GM12878 (cell line): ENCODE data around the gene NF1. TPM values are rescaled to one million over a fixed set of nuclear protein-coding genes. Genes with fewer than 3 reads are reported as not detected.

Experiments
- ATAC-seq: fragments of 200-7000 bp; cut with Tn5 transposase; 3 replicates; pipeline ENCODE4 v1.9.1; 2020; ENCODE audit warnings: mild to moderate bottlenecking, moderate library complexity
- BruUV-seq: library from RNA; stranded (reverse); fragments of 400-500 nt; replicated peaks from 2 replicates; lab custom pipeline; 2021; lab: Mats Ljungman, UMichigan
- CTCF ChIA-PET: fragments of 300-600 bp; sonication (Branson Sonifier 250); formaldehyde crosslinking; extraction: SDS; loops from one replicate; lab custom pipeline; 2021; ENCODE audit warnings: inconsistent platforms; lab: Yijun Ruan, JAX
- POLR2A ChIA-PET: fragments of 350-600 bp; formaldehyde crosslinking; extraction: SDS; loops from one replicate; lab custom pipeline; 2021; ENCODE audit warnings: inconsistent platforms; lab: Charles Lee
- RAD21 ChIA-PET: fragments of 300-600 bp; sonication (Branson Sonifier 250); formaldehyde crosslinking; loops from one replicate; lab custom pipeline; 2023; ENCODE audit warnings: antibody characterized with exemption; ENCODE audit not compliant: unreplicated experiment; lab: Charles Lee
- SMC1A ChIA-PET: fragments of 300-600 bp; sonication (Branson Sonifier 250); formaldehyde crosslinking; loops from one replicate; lab custom pipeline; 2023; ENCODE audit not compliant: unreplicated experiment, uncharacterized antibody; lab: Charles Lee
- DNase-seq: peaks from one replicate; pipeline ENCODE4 v3.0.0-alpha.2; 2011; ENCODE audit warnings: low read depth, low spot score
- FAIRE-seq: peaks from 3 replicates; lab custom pipeline; 2011; peaks lifted over from hg19 to GRCh38; lab: Jason Lieb, UNC
- H2AFZ ChIP-seq: 2 replicates; pipeline ENCODE4 v1.6.0; 2011; ENCODE audit warnings: low read depth, low read length, control low read depth; ENCODE audit not compliant: control insufficient read depth
- H3K27ac ChIP-seq: 2 replicates; pipeline ENCODE4 v1.5.1; 2011; ENCODE audit warnings: control low read depth; ENCODE audit not compliant: control insufficient read depth, insufficient read depth
- H3K27me3 ChIP-seq, 2 experiments: replicated peaks in 1 of 2; 2 replicates each; pipeline versions ENCODE4 v1.6.0 to v1.6.1; 2011; ENCODE audit warnings: low read length in 1 of 2; ENCODE audit not compliant: control insufficient read depth in 2 of 2, insufficient read depth in 2 of 2
- H3K36me3 ChIP-seq, 2 experiments: 2 replicates each; pipeline ENCODE4 v1.5.1; 2011; ENCODE audit warnings: low read length in 1 of 2; ENCODE audit not compliant: control insufficient read depth in 2 of 2, insufficient read depth in 2 of 2
- H3K4me1 ChIP-seq: 2 replicates; pipeline ENCODE4 v1.6.1; 2011; ENCODE audit warnings: mild to moderate bottlenecking, low read length, moderate library complexity, mixed read lengths; ENCODE audit not compliant: control insufficient read depth, insufficient read depth
- H3K4me2 ChIP-seq: 2 replicates; pipeline ENCODE4 v1.6.0; 2011; ENCODE audit warnings: control low read depth; ENCODE audit not compliant: control insufficient read depth, insufficient read depth
- H3K4me3 ChIP-seq: fragments of 200-600 bp; sonication (generic); 2 replicates; pipeline ENCODE4 v1.5.1; 2016
- H3K79me2 ChIP-seq: 2 replicates; pipeline ENCODE4 v1.6.0; 2011; ENCODE audit warnings: low read length; ENCODE audit not compliant: control insufficient read depth, insufficient read depth
- H3K9ac ChIP-seq: 2 replicates; pipeline ENCODE4 v1.8.0; 2011; ENCODE audit warnings: low read length, control low read depth, mixed read lengths; ENCODE audit not compliant: control insufficient read depth, insufficient read depth
- H3K9me3 ChIP-seq: replicated peaks from 3 replicates; pipeline ENCODE4 v1.5.1; 2011; ENCODE audit warnings: mild to moderate bottlenecking, low read length; ENCODE audit not compliant: control insufficient read depth, insufficient read depth
- H4K20me1 ChIP-seq: 2 replicates; pipeline ENCODE4 v1.6.0; 2011; ENCODE audit not compliant: control insufficient read depth, insufficient read depth
- EED ChIP-seq: sonication (generic); IDR thresholded peaks from 2 replicates; pipeline ENCODE4 v1.6.1; 2016; ENCODE audit warnings: antibody characterized with exemption, low read depth
- ELK1 ChIP-seq: IDR thresholded peaks from 2 replicates; pipeline ENCODE4 v1.6.1; 2012; ENCODE audit warnings: low read depth, low read length, improper control_type of control experiment
- EZH2 ChIP-seq: IDR thresholded peaks from 2 replicates; pipeline ENCODE4 v1.6.1; 2012; ENCODE audit warnings: low read depth, mild to moderate bottlenecking, control low read depth, inconsistent platforms, low read length, borderline replicate concordance; ENCODE audit not compliant: control insufficient read depth
- SP1 ChIP-seq: IDR thresholded peaks from one replicate; pipeline ENCODE4 v1.6.1; 2011; ENCODE audit warnings: low read depth, low read length
- SREBF1 ChIP-seq: IDR thresholded peaks from 2 replicates; pipeline ENCODE4 v1.6.1; 2012; ENCODE audit warnings: mild to moderate bottlenecking, low read length
- TCF12 ChIP-seq: IDR thresholded peaks from 2 replicates; pipeline ENCODE4 v1.6.1; 2011; ENCODE audit warnings: low read depth, mild to moderate bottlenecking, low read length
- TCF7 ChIP-seq: IDR thresholded peaks from 2 replicates; pipeline ENCODE4 v1.6.1; 2014; ENCODE audit warnings: antibody characterized with exemption, borderline replicate concordance
- ZBTB40 ChIP-seq: fragments of 450-650 bp; IDR thresholded peaks from 2 replicates; pipeline ENCODE4 v1.6.1; 2016; ENCODE audit warnings: mild to moderate bottlenecking, moderate library complexity, borderline replicate concordance
- ZNF622 ChIP-seq: fragments of 450-650 bp; IDR thresholded peaks from 2 replicates; pipeline ENCODE4 v1.6.1; 2017; ENCODE audit warnings: mild to moderate bottlenecking, inconsistent platforms
- WGBS: methylation state at CpG from one replicate; pipeline ENCODE4 v1.1.6; 2016; ENCODE audit warnings: low lambda C conversion rate; ENCODE audit not compliant: insufficient replicate concordance, insufficient coverage; ENCODE audit errors: missing lambda C conversion rate; 5-methylcytosine and 5-hydroxymethylcytosine counted together
- in situ Hi-C: fragments of 300-500 bp; cut with MboI; formaldehyde crosslinking; loops from 9 replicates; pipeline ENCODE4 v1.14.3; 2018; ENCODE audit warnings: mixed read lengths
- intact Hi-C: fragments of 100-400 bp; cut with micrococcal nuclease; formaldehyde crosslinking; loops from one replicate; pipeline ENCODE4 v1.14.2; 2022; ENCODE audit not compliant: unreplicated experiment
- polyA plus RNA-seq, 11 experiments: library from polyadenylated mRNA; depleted of rRNA in 4 of 11; unstranded in 6 of 11; stranded (reverse) in 5 of 11; fragments of >200 nt; fragmentation: Nextera tagmentation in 4 of 11; fragmentation: Illumina TruSeq in 1 of 11; extraction: Ambion mirVana in 4 of 11; extraction: Trizol in 1 of 11; gene quantifications; 1 replicate in 1 of 11; 2 replicates in 10 of 11; pipeline versions ENCODE4 v1.2.1 to v1.2.3, GENCODE V29; 2011 to 2016; ENCODE audit warnings: inconsistent platforms in 2 of 11, missing spikeins in 2 of 11, low read depth in 1 of 11
- total RNA-seq, 4 experiments: library from RNA; depleted of rRNA in 3 of 4; stranded (reverse); fragments of >200 nt in 3 of 4; fragmentation: Illumina TruSeq in 1 of 4; extraction: Trizol in 1 of 4; gene quantifications; 2 replicates each; pipeline versions ENCODE4 v1.2.1 to v1.2.3, GENCODE V29; 2013 to 2021

NF1 gene
- total and polyA plus RNA-seq, 10 of the 15 experiments (the other 5 are each of a cell fraction or from before 2014, with no cell fraction given), result 2.5 to 31.8 (median 16.6) TPM

GRCh38 chr17:31099016-31099415, 4.2 kb downstream of the NF1 start:
- CTCF ChIA-PET, result interaction anchor here (0.7 kb wide), 1 partner anchor 286 kb away, joined by 4 read pairs; no protein-coding TSS in a partner anchor
- intact Hi-C loops, result loop anchor here (5.0 kb wide), 1 partner anchor 113 kb away; no protein-coding TSS in a partner anchor
- FAIRE-seq, result no peak

More at GRCh38 chr17:31099016-31099415, 4.2 kb downstream of the NF1 start:
- BruUV-seq, result no TSS peak
- Histone ChIP-seq H3K27ac (no peak overlapping the region), H4K20me1 (0 out of 2 replicates have a peak, but pooled peaks cover 3% of the 10 kb centered on the region), H3K27me3 (no peaks in the 10 kb centered on the region), H3K4me2 (no peak overlapping the region), H3K79me2 (peaks cover 52% of the 10 kb centered on the region), H3K4me3 (no peak overlapping the region), H3K9me3 (no peaks in the 10 kb centered on the region; the same call in 2 of the 3 replicates), H3K9ac (no peak overlapping the region), H2AFZ (no peak overlapping the region), H3K4me1 (no peaks in the 10 kb centered on the region), H3K36me3 (no peaks in the 10 kb centered on the region)
- ChIA-PET POLR2A (interaction anchor here (0.6 to 1.1 kb wide), 4 partner anchors 13 to 215 kb away, joined by 3 to 5 read pairs (median 3); partner anchors contain the start of gene EVI2B), RAD21 (interaction anchor here (0.5 to 1.5 kb wide), 2 partner anchors 116 to 275 kb away, joined by 3 to 7 read pairs; no protein-coding TSS in a partner anchor), SMC1A (interaction anchor here (0.5 to 2.9 kb wide), 10 partner anchors 9 to 274 kb away, joined by 3 to 11 read pairs (median 4); no protein-coding TSS in a partner anchor)
- DNase-seq (no peak), ATAC-seq (no peak)
- no peak for TF ChIP-seq TCF12
- TF ChIP-seq ZNF622, result no peak
- no peak for TF ChIP-seq TCF7
- TF ChIP-seq SP1, result no peak
- no peak for TF ChIP-seq ELK1
- TF ChIP-seq EED, result no peak
- no peak for TF ChIP-seq ZBTB40
- TF ChIP-seq EZH2, result no peak
- TF ChIP-seq SREBF1, result no peak
- in situ Hi-C loops, result no loop called here
- 96% methylated on average over 3 of the region's 3 CpGs for WGBS
